Lower lobe of right lung (tissue), 2 donors: ENCODE data around the gene ADSL. TPM values are rescaled to one million over a fixed set of nuclear protein-coding genes. Genes with fewer than 3 reads are reported as not detected.

ENCODE experiments used
- ATAC-seq, 2 donors: fragments of 200-7000 bp; cut with Tn5 transposase; one replicate each; pipeline ENCODE4 v1.9.1; 2020 to 2022; ENCODE audit warnings: mild to moderate bottlenecking in 2 of 2, moderate library complexity in 2 of 2
- DNase-seq: peaks from one replicate; pipeline ENCODE4 v3.0.0-alpha.2; 2020
- H3K27ac ChIP-seq: fragments of 200-600 bp; one replicate; pipeline ENCODE4 v1.8.0; 2022
- H3K27me3 ChIP-seq: fragments of 200-600 bp; one replicate; pipeline ENCODE4 v1.8.0; 2022; ENCODE audit warnings: low read depth
- H3K36me3 ChIP-seq: fragments of 200-600 bp; one replicate; pipeline ENCODE4 v1.8.0; 2022; ENCODE audit warnings: mild to moderate bottlenecking
- H3K4me1 ChIP-seq: fragments of 200-600 bp; one replicate; pipeline ENCODE4 v1.8.0; 2022
- H3K4me3 ChIP-seq: fragments of 200-600 bp; one replicate; pipeline ENCODE4 v1.8.0; 2022; ENCODE audit warnings: mild to moderate bottlenecking
- H3K9me3 ChIP-seq: fragments of 200-600 bp; one replicate; pipeline ENCODE4 v1.8.0; 2022
- intact Hi-C: fragments of 100-400 bp; cut with DNase I; formaldehyde crosslinking; loops from one replicate; pipeline ENCODE4 v1.11.0; 2022
- long read RNA-seq: library from polyadenylated mRNA; unstranded; transcript quantifications from one replicate; pipeline ENCODE4 v2.0.0, GENCODE V29; 2021
- total RNA-seq: library from RNA; stranded (reverse); fragmentation: NEBNext Ultra II Directional; extraction: Animal tissue kit (Norgen Biotek cat#: 25700); gene quantifications from one replicate; pipeline ENCODE4 v1.2.1, GENCODE V29; 2021
- TF ChIP-seq, protein P1 (sequence below): fragments of 200-600 bp; IDR thresholded peaks from one replicate; pipeline ENCODE4 v1.8.0; 2022; ENCODE audit warnings: antibody characterized with exemption, mild to moderate bottlenecking
- donor health status: DM: no; HTN: yes; CAD: no; lungs with severe emphysema.

The ADSL gene
- 38.1 TPM for total RNA-seq
- long read RNA-seq, full-length matches to known transcripts: 37 of 45 reads
- long read RNA-seq, partial matches to known transcripts: 2 of 45 reads
- long read RNA-seq, other reads (novel, unspliced or antisense): 6 of 45 reads

DNA sequence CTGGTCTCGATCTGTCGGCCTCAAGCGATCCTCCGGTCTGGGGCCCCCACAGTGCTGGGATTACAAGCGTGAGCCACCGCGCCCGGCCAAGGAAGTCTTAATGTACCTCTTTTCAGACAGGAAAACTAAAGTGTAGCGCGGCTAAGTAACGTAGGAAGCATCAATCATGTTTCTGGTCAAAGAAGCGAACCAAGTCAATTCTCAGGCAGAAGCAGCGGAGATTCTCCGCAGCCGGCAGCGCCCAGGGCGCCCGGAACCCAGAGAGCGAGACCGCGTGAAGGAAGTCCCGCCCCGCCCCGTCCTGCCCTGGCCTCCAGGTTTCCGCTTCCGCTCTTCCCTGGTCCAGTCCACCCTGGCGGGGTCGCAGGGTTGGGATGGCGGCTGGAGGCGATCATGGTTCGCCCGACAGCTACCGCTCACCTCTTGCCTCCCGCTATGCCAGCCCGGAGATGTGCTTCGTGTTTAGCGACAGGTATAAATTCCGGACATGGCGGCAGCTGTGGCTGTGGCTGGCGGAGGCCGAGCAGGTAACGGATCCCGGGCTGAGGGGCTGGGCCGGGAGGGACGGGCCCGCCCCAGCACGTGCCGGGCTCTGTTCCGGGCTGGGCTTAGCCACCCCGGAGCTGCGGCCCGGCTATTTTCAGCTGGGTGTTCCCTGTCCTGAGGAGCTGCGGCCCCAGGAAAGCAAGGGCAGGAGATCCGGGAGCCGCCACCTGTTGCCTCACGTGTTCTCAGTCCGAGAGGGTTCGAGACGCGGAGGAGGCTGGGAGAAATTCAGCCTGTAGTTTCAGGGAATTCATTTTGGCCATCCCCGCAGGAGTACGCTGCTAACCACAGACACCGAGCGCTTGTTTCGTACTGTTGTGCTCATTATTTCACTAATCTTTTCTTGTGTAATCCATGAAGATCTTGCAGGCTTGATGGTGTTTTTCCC lies at the start of gene ADSL:
TSS of gene ADSL (plus strand) at position 316 of the 934 bp plus-strand sequence. CDS start at position 375, 59 bp downstream.
- Histone ChIP-seq H3K27ac (peak within 1 kb of the TSS; percentile 82), H3K4me1 (peaks cover 29% of the 10 kb centered on the region), H3K9me3 (no peaks in the 10 kb centered on the region), H3K36me3 (peaks cover 30% of the 10 kb centered on the region), H3K27me3 (no peaks in the 10 kb centered on the region), H3K4me3 (peak within 1 kb of the TSS; percentile 73)
- TF ChIP-seq, protein P1, sequence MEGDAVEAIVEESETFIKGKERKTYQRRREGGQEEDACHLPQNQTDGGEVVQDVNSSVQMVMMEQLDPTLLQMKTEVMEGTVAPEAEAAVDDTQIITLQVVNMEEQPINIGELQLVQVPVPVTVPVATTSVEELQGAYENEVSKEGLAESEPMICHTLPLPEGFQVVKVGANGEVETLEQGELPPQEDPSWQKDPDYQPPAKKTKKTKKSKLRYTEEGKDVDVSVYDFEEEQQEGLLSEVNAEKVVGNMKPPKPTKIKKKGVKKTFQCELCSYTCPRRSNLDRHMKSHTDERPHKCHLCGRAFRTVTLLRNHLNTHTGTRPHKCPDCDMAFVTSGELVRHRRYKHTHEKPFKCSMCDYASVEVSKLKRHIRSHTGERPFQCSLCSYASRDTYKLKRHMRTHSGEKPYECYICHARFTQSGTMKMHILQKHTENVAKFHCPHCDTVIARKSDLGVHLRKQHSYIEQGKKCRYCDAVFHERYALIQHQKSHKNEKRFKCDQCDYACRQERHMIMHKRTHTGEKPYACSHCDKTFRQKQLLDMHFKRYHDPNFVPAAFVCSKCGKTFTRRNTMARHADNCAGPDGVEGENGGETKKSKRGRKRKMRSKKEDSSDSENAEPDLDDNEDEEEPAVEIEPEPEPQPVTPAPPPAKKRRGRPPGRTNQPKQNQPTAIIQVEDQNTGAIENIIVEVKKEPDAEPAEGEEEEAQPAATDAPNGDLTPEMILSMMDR: no peak
- intact Hi-C loops: no loop called here
- peak; percentile 93 for DNase-seq
- peak; percentile 98 to 99 for ATAC-seq

GRCh38 chr22:40300316-40300715 lies 46.0 kb upstream of the ADSL start:
- no peaks in the 10 kb centered on the region for H3K27me3 ChIP-seq
- H3K4me3 ChIP-seq: no peak overlapping the region
- H3K9me3 ChIP-seq: no peaks in the 10 kb centered on the region
- intact Hi-C loops: no loop called here
- DNase-seq: no peak
- TF ChIP-seq, protein P1: no peak
- H3K36me3 ChIP-seq: peaks cover 79% of the 10 kb centered on the region
- H3K27ac ChIP-seq: no peak overlapping the region
- ATAC-seq: no peak
- H3K4me1 ChIP-seq: no peaks in the 10 kb centered on the region

DNA sequence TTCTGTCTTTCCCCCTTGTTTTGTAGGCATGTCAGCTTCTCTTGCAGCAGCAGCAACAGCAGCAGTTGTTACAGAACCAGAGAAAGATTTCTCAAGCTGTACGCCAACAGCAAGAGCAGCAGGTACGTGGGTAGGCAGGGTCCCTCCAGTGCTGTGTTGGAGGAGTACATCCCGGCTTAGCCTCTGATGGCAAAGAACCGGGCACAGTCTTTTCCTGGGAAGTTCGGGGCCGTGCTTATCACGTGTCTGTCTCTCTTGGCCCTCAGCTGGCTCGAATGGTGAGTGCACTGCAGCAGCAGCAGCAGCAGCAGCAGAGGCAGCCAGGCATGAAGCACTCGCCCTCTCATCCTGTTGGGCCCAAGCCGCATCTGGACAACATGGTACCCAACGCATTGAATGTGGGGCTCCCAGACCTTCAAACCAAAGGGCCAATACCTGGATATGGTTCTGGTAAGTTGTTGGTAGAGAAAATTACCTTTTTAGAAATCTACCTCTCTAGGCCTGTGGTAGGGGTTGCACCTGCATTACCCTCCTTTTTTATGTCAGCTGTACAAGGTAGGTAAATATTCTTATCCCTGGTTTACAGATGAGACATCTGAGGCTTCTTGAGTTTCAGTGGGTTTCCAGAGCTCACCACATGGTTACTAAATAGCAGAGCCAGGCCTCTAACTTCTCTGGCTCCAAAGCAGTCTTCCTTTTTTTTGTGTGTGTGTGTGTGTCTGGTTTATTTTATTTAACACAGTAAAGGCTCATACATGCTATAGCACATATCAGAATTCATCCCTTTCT lies 45.2 kb upstream of the ADSL start:
- ATAC-seq (no peak), DNase-seq (no peak)
- intact Hi-C loops: no loop called here
- H3K9me3 ChIP-seq: no peaks in the 10 kb centered on the region
- no peak overlapping the region for H3K27ac ChIP-seq
- no peaks in the 10 kb centered on the region for H3K4me1 ChIP-seq
- H3K4me3 ChIP-seq: no peak overlapping the region
- TF ChIP-seq, protein P1: no peak
- H3K36me3 ChIP-seq: peaks cover 82% of the 10 kb centered on the region
- H3K27me3 ChIP-seq: no peaks in the 10 kb centered on the region

DNA sequence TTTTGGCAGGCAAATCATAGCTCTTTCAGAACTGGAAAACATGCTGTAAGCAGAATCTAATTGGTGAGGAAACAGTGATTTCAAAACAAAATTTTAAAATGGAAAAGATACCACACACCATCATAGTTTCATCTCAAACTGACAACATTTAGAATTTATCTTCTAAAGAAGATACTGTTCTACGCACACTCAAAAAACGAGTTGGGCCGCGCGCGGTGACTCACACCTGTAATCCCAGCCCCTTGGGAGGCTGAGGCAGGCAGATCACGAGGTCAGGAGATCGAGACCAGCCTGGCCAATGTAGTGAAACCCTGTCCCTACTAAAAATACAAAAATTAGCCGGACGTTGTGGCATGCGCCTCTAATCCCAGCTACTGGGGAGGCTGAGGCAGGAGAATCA lies 44.2 kb upstream of the ADSL start:
- Histone ChIP-seq H3K27ac (no peak overlapping the region), H3K9me3 (no peaks in the 10 kb centered on the region), H3K4me3 (no peak overlapping the region), H3K4me1 (no peaks in the 10 kb centered on the region), H3K36me3 (peaks cover 74% of the 10 kb centered on the region), H3K27me3 (no peaks in the 10 kb centered on the region)
- DNase-seq: no peak
- ATAC-seq: no peak
- TF ChIP-seq, protein P1: no peak
- intact Hi-C loops: no loop called here

DNA sequence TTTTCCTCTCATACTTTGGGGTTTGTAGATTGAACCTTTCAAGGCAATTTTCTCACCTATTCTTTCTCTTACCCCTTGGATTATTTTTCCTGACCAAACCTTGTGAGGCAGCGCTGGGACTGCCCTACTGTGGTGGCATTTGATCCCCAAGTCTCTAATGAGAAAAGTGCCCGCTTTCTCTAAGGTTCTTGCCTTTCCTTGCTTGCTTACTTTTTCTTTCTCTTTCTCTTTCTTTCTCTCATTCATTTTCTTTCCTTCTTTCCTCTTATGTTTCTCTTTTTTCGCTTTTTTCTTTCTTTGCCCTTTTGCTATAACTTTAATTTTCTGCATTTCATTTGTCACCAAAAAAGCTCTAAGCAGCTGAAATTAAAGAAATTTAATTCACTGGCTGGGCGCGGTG lies 40.7 kb upstream of the ADSL start:
- DNase-seq: no peak
- H3K36me3 ChIP-seq: peaks cover 85% of the 10 kb centered on the region
- ATAC-seq: no peak
- TF ChIP-seq, protein P1: no peak
- intact Hi-C loops: no loop called here
- H3K9me3 ChIP-seq: no peaks in the 10 kb centered on the region
- no peak overlapping the region for H3K27ac ChIP-seq
- H3K4me1 ChIP-seq: no peaks in the 10 kb centered on the region
- H3K27me3 ChIP-seq: no peaks in the 10 kb centered on the region
- H3K4me3 ChIP-seq: no peak overlapping the region
